H1 (cell line): Measurements from ENCODE around the gene NELFA. TPM values are rescaled to one million over a fixed set of nuclear protein-coding genes. Genes with fewer than 3 reads are reported as not detected.
A peak's percentile ranks its signal among the peaks of the same experiment; 100 is the strongest.

ENCODE experiments used
- CTCF ChIA-PET: fragments of 300-600 bp; sonication (Branson Sonifier 250); formaldehyde crosslinking; loops from one replicate; lab custom pipeline; 2021; ENCODE audit not compliant: partially characterized antibody; lab: Charles Lee
- POLR2A ChIA-PET: fragments of 300-600 bp; sonication (Branson Sonifier 250); formaldehyde crosslinking; loops from one replicate; lab custom pipeline; 2021; ENCODE audit warnings: inconsistent platforms; ENCODE audit not compliant: partially characterized antibody; lab: Charles Lee
- DNase-seq, 2 experiments: peaks; one replicate each; pipeline versions ENCODE4 v3.0.0 to v3.0.0-alpha.2; 2010 to 2022; ENCODE audit warnings: low spot score in 2 of 2, low read depth in 1 of 2, mixed read lengths in 1 of 2
- FAIRE-seq: peaks from 2 replicates; lab custom pipeline; 2011; peaks lifted over from hg19 to GRCh38; lab: Jason Lieb, UNC
- H2AFZ ChIP-seq: 2 replicates; pipeline ENCODE4 v1.8.1; 2012; ENCODE audit warnings: low read length, inconsistent platforms
- H2AK5ac ChIP-seq: 2 replicates; pipeline ENCODE4 v1.6.1; 2013; ENCODE audit warnings: low read depth, low read length
- H2BK120ac ChIP-seq: replicated peaks from 2 replicates; pipeline ENCODE3; 2013; ENCODE audit warnings: low read depth, low read length, inconsistent platforms
- H2BK12ac ChIP-seq: 2 replicates; pipeline ENCODE4 v1.6.1; 2013; ENCODE audit warnings: low read depth, low read length
- H2BK15ac ChIP-seq: 2 replicates; pipeline ENCODE4 v1.6.1; 2013; ENCODE audit warnings: low read length
- H2BK20ac ChIP-seq: 2 replicates; pipeline ENCODE4 v1.6.1; 2013; ENCODE audit warnings: low read length
- H2BK5ac ChIP-seq: 2 replicates; pipeline ENCODE4 v1.6.1; 2013; ENCODE audit warnings: low read depth, low read length
- H3K14ac ChIP-seq: 2 replicates; pipeline ENCODE4 v1.6.1; 2013; ENCODE audit warnings: inconsistent platforms; ENCODE audit not compliant: insufficient read length
- H3K18ac ChIP-seq: 2 replicates; pipeline ENCODE4 v1.6.1; 2013; ENCODE audit warnings: low read length; ENCODE audit errors: extremely low read depth
- H3K23ac ChIP-seq: 2 replicates; pipeline ENCODE4 v1.6.1; 2013; ENCODE audit warnings: inconsistent platforms; ENCODE audit not compliant: insufficient read length
- H3K23me2 ChIP-seq: 2 replicates; pipeline ENCODE4 v1.6.1; 2013; ENCODE audit warnings: low read depth, low read length
- H3K27ac ChIP-seq: 2 replicates; pipeline ENCODE4 v1.6.1; 2011; ENCODE audit warnings: low read depth, low read length, inconsistent platforms
- H3K27me3 ChIP-seq, 4 experiments: replicated peaks in 1 of 4; 1 replicate in 1 of 4; 2 replicates in 3 of 4; pipeline versions ENCODE4 v1.6.1 to v1.8.1; 2011 to 2013; ENCODE audit warnings: low read length in 3 of 4, mild to moderate bottlenecking in 3 of 4, inconsistent platforms in 2 of 4, mixed read lengths in 2 of 4, moderate library complexity in 1 of 4; ENCODE audit not compliant: control insufficient read depth in 3 of 4, insufficient read depth in 3 of 4; ENCODE audit errors: extremely low read depth in 1 of 4
- H3K36me3 ChIP-seq, 4 experiments: 2 replicates each; pipeline versions ENCODE4 v1.6.1 to v1.8.1; 2011 to 2013; ENCODE audit warnings: mild to moderate bottlenecking in 4 of 4, low read length in 3 of 4, moderate library complexity in 2 of 4, control low read depth in 1 of 4, inconsistent platforms in 1 of 4; ENCODE audit not compliant: insufficient read depth in 4 of 4, control insufficient read depth in 2 of 4
- H3K4ac ChIP-seq: replicated peaks from 2 replicates; pipeline ENCODE3; 2013; ENCODE audit warnings: low read length, low read depth, mixed read lengths, inconsistent platforms; ENCODE audit not compliant: insufficient read length
- H3K4me1 ChIP-seq, 4 experiments: replicated peaks in 1 of 4; 1 replicate in 1 of 4; 2 replicates in 3 of 4; pipeline versions ENCODE4 v1.6.1 to v1.8.1; 2011 to 2013; ENCODE audit warnings: low read length in 3 of 4, inconsistent platforms in 2 of 4, mixed read lengths in 1 of 4; ENCODE audit not compliant: insufficient read depth in 4 of 4, control insufficient read depth in 3 of 4
- H3K4me2 ChIP-seq, 2 experiments: 2 replicates each; pipeline versions ENCODE4 v1.6.1 to v1.8.1; 2011 to 2013; ENCODE audit warnings: low read depth in 2 of 2, low read length in 2 of 2, control low read depth in 1 of 2, inconsistent platforms in 1 of 2, mild to moderate bottlenecking in 1 of 2; ENCODE audit not compliant: insufficient read depth in 1 of 2
- H3K4me3 ChIP-seq, 4 experiments: fragments of 200-600, 300-600 bp in 1 of 4; sonication (generic), shearing (Covaris generic), sonication (Bioruptor Twin) in 1 of 4; 2 replicates each; pipeline versions ENCODE4 v1.5.1 to v1.8.1; 2011 to 2016; ENCODE audit warnings: low read length in 4 of 4, low read depth in 3 of 4, control low read depth in 2 of 4, inconsistent platforms in 2 of 4, mild to moderate bottlenecking in 2 of 4, mixed read lengths in 1 of 4, moderate library complexity in 1 of 4; ENCODE audit not compliant: insufficient read depth in 2 of 4; ENCODE audit errors: extremely low read depth in 1 of 4
- H3K56ac ChIP-seq: replicated peaks from 2 replicates; pipeline ENCODE3; 2013; ENCODE audit warnings: low read depth, mild to moderate bottlenecking, mixed read lengths, low read length, inconsistent platforms; ENCODE audit not compliant: insufficient read length
- H3K79me1 ChIP-seq: 2 replicates; pipeline ENCODE4 v1.6.1; 2013; ENCODE audit warnings: low read depth, low read length, control low read depth
- H3K79me2 ChIP-seq, 2 experiments: 2 replicates each; pipeline versions ENCODE4 v1.6.1 to v1.8.1; 2012 to 2013; ENCODE audit warnings: low read length in 2 of 2, mild to moderate bottlenecking in 2 of 2, inconsistent platforms in 1 of 2; ENCODE audit not compliant: insufficient read depth in 2 of 2, control insufficient read depth in 1 of 2
- H3K9ac ChIP-seq, 4 experiments: replicated peaks in 1 of 4; 1 replicate in 1 of 4; 2 replicates in 3 of 4; pipeline versions ENCODE4 v1.6.1 to v1.8.1; 2011 to 2013; ENCODE audit warnings: low read depth in 3 of 4, low read length in 3 of 4, control low read depth in 2 of 4, mild to moderate bottlenecking in 2 of 4, moderate library complexity in 2 of 4, inconsistent platforms in 1 of 4; ENCODE audit errors: extremely low read depth in 1 of 4
- H3K9me3 ChIP-seq, 2 experiments: 2 replicates each; pipeline versions ENCODE4 v1.6.1 to v1.8.1; 2012 to 2013; ENCODE audit warnings: mild to moderate bottlenecking in 2 of 2, moderate library complexity in 2 of 2, control low read depth in 1 of 2, inconsistent platforms in 1 of 2, low read depth in 1 of 2, low read length in 1 of 2, mixed read lengths in 1 of 2; ENCODE audit not compliant: insufficient read depth in 2 of 2
- H4K20me1 ChIP-seq, 2 experiments: replicated peaks in 1 of 2; 2 replicates each; pipeline versions ENCODE3 to v1.8.1; 2011 to 2013; ENCODE audit warnings: inconsistent platforms in 2 of 2, low read length in 2 of 2, mild to moderate bottlenecking in 1 of 2; ENCODE audit not compliant: insufficient read depth in 2 of 2, control insufficient read depth in 1 of 2
- H4K5ac ChIP-seq: 2 replicates; pipeline ENCODE4 v1.6.1; 2013; ENCODE audit warnings: low read length, low read depth, mixed read lengths, inconsistent platforms; ENCODE audit not compliant: insufficient read length
- H4K8ac ChIP-seq: 2 replicates; pipeline ENCODE4 v1.8.0; 2013; ENCODE audit warnings: mild to moderate bottlenecking, moderate library complexity, low read length, inconsistent platforms; ENCODE audit not compliant: insufficient read depth; ENCODE audit errors: extremely low read depth
- H4K91ac ChIP-seq: replicated peaks from 2 replicates; pipeline ENCODE3; 2013; ENCODE audit warnings: low read length, mixed read lengths, inconsistent platforms; ENCODE audit not compliant: insufficient read length
- MAFK ChIP-seq: IDR thresholded peaks from 2 replicates; pipeline ENCODE4 v1.6.1; 2012; ENCODE audit warnings: low read depth, mild to moderate bottlenecking, improper control_type of control experiment, low read length
- RAD21 ChIP-seq, 2 experiments: IDR thresholded peaks in 1 of 2; conservative IDR thresholded peaks in 1 of 2; 2 replicates each; pipeline ENCODE4 v1.6.1; 2011; ENCODE audit warnings: low read depth in 2 of 2, low read length in 2 of 2, improper control_type of control experiment in 1 of 2, inconsistent platforms in 1 of 2, mild to moderate bottlenecking in 1 of 2, moderate library complexity in 1 of 2
- WGBS, 2 experiments: shearing (Covaris generic) in 1 of 2; methylation state at CpG; one replicate each; pipeline versions ENCODE4 v1.1.6 to v1.1.7; 2013 to 2015; ENCODE audit warnings: low lambda C conversion rate in 2 of 2, mixed read lengths in 2 of 2, inconsistent platforms in 1 of 2, low coverage in 1 of 2, missing lambda C conversion rate in 1 of 2; ENCODE audit not compliant: insufficient replicate concordance in 2 of 2, insufficient coverage in 1 of 2, insufficient read length in 1 of 2; ENCODE audit errors: extremely low coverage in 1 of 2, missing lambda C conversion rate in 1 of 2; 5-methylcytosine and 5-hydroxymethylcytosine counted together
- polyA plus RNA-seq, 7 experiments: library from polyadenylated mRNA; depleted of rRNA in 3 of 7; stranded (reverse) in 5 of 7; unstranded in 2 of 7; fragments of >200 nt in 5 of 7; fragments of 200-250 nt in 2 of 7; gene quantifications; 1 replicate in 5 of 7; 2 replicates in 1 of 7; 4 replicates in 1 of 7; pipeline versions ENCODE4 v1.2.1 to v1.2.3, GENCODE V29; 2011 to 2013; ENCODE audit warnings: missing spikeins in 2 of 7, mixed read lengths in 2 of 7
- total RNA-seq: library from RNA; stranded (reverse); fragmentation: NEBNext Ultra II Directional; extraction: Animal tissue kit (Norgen Biotek cat#: 25700); gene quantifications from 2 replicates; pipeline ENCODE4 v1.2.1, GENCODE V29; 2021

Gene NELFA
- total and polyA plus RNA-seq, 2 of the 8 experiments (the other 6 are each of a cell fraction or from before 2014, with no cell fraction given): 41.8 to 57.5 TPM

GRCh38 chr4:1994938-1995337 lies 13.8 kb downstream of the NELFA start:
- no peak for FAIRE-seq

More at GRCh38 chr4:1994938-1995337, 13.8 kb downstream of the NELFA start:
- TF ChIP-seq RAD21 (IDR thresholded peaks at IDR 0.05 in 1 of 2, conservative IDR thresholded peaks at IDR 0.05 in 1 of 2; ENCODE audit: low read depth in 2 of 2, low read length in 2 of 2) (no peak), MAFK (peak; percentile 91)
- H3K56ac ChIP-seq: no peak overlapping the region
- peaks cover 22% of the 10 kb centered on the region for H3K79me1 ChIP-seq
- POLR2A ChIA-PET: no interaction called here
- no peak overlapping the region for H4K5ac ChIP-seq
- H2AFZ ChIP-seq: no peak overlapping the region
- H3K9ac ChIP-seq: no peak overlapping the region
- peaks cover 0 to 5% (median 3%) of the 10 kb centered on the region in 4 experiments; a peak in 2 of 7 replicates for H3K4me1 ChIP-seq
- no peak overlapping the region for H3K4me2 ChIP-seq
- peaks cover 16 to 30% of the 10 kb centered on the region in 2 experiments for H4K20me1 ChIP-seq
- H3K79me2 ChIP-seq: peaks cover 10 to 89% of the 10 kb centered on the region in 2 experiments
- H3K23me2 ChIP-seq: no peaks in the 10 kb centered on the region
- H2AK5ac ChIP-seq: no peak overlapping the region
- H3K23ac ChIP-seq: no peak overlapping the region
- no peak overlapping the region for H3K4me3 ChIP-seq
- H3K27me3 ChIP-seq: no peaks in the 10 kb centered on the region
- H2BK12ac ChIP-seq: no peak overlapping the region
- no peak overlapping the region for H3K27ac ChIP-seq
- 91% methylated on average over 1 of the region's 1 CpG; no CpG with 5 or more reads in 1 of the 2 experiments for WGBS, 2 experiments
- no peak for DNase-seq
- no peak overlapping the region for H2BK15ac ChIP-seq
- H2BK20ac ChIP-seq: no peak overlapping the region
- peaks cover 2 to 8% (median 4%) of the 10 kb centered on the region in 4 experiments; a peak in 4 of 8 replicates for H3K36me3 ChIP-seq
- H4K8ac ChIP-seq: no peak overlapping the region
- H3K18ac ChIP-seq: no peak overlapping the region
- no peak overlapping the region for H4K91ac ChIP-seq
- no peak overlapping the region for H3K4ac ChIP-seq
- no peak overlapping the region for H2BK5ac ChIP-seq
- no peaks in the 10 kb centered on the region for H3K9me3 ChIP-seq
- CTCF ChIA-PET: interaction anchor here (1.2 to 1.5 kb wide), 3 partner anchors 11 to 24 kb away, joined by 3 to 5 read pairs (median 4); partner anchors contain the start of gene NELFA
- H3K14ac ChIP-seq: no peak overlapping the region
- no peak overlapping the region for H2BK120ac ChIP-seq
